Psoas muscle (tissue), 8 donors: ENCODE data around the gene TSC22D4. TPM values are rescaled to one million over a fixed set of nuclear protein-coding genes. Genes with fewer than 3 reads are reported as not detected.

Source experiments
- ATAC-seq, 4 donors: fragments of 200-7000 bp; cut with Tn5 transposase; one replicate each; pipeline ENCODE4 v1.9.1; 2020; ENCODE audit warnings: moderate library complexity in 3 of 4, mild to moderate bottlenecking in 2 of 4
- DNase-seq, 2 donors: peaks; one replicate each; pipeline ENCODE4 v3.0.0-alpha.2; 2020
- H3K27ac ChIP-seq: fragments of 200-600 bp; one replicate; pipeline ENCODE4 v1.8.0; 2022
- H3K27me3 ChIP-seq, 3 donors: fragments of 200-600 bp in 1 of 3; one replicate each; pipeline versions ENCODE4 v1.6.1 to v1.8.0; 2013 to 2022; ENCODE audit warnings: low read length in 2 of 3, mild to moderate bottlenecking in 2 of 3, moderate library complexity in 1 of 3; ENCODE audit not compliant: insufficient read depth in 3 of 3
- H3K36me3 ChIP-seq, 2 donors: fragments of 200-600 bp in 1 of 2; one replicate each; pipeline versions ENCODE4 v1.6.1 to v1.8.0; 2013 to 2022; ENCODE audit warnings: low read depth in 1 of 2, mild to moderate bottlenecking in 1 of 2, moderate library complexity in 1 of 2; ENCODE audit not compliant: insufficient read depth in 1 of 2
- H3K4me1 ChIP-seq: fragments of 200-600 bp; one replicate; pipeline ENCODE4 v1.8.0; 2022
- H3K4me3 ChIP-seq: fragments of 200-600 bp; one replicate; pipeline ENCODE4 v1.8.0; 2022; ENCODE audit warnings: mild to moderate bottlenecking
- H3K9me3 ChIP-seq: fragments of 200-600 bp; one replicate; pipeline ENCODE4 v1.8.0; 2022
- CTCF ChIP-seq: fragments of 200-600 bp; IDR thresholded peaks from one replicate; pipeline ENCODE4 v1.8.0; 2022; ENCODE audit warnings: antibody characterized with exemption
- WGBS, 3 donors: extraction: QIAGEN DNeasy Blood & Tissue Kit; methylation state at CpG; one replicate each; pipeline versions ENCODE4 v1.1.6 to v1.1.7; 2013; 5-methylcytosine and 5-hydroxymethylcytosine counted together
- intact Hi-C, 2 donors: fragments of 100-400 bp; cut with DNase I; formaldehyde crosslinking; loops; one replicate each; pipeline versions ENCODE4 v1.11.0 to v1.14.2; 2022
- polyA plus RNA-seq, 3 donors: library from polyadenylated mRNA; stranded (reverse); fragments of 200-250 nt; gene quantifications; one replicate each; pipeline ENCODE4 v1.2.3, GENCODE V29; 2013
- total RNA-seq, 4 donors: library from RNA; stranded (reverse); fragmentation: NEBNext Ultra II Directional in 2 of 4; extraction: Animal tissue kit (Norgen Biotek cat#: 25700) in 2 of 4; gene quantifications; one replicate each; pipeline versions ENCODE4 v1.2.1 to v1.2.4, GENCODE V29; 2021 to 2023
- donor health status: healthy with polysubstance abuse.
- donor health status: DM: no; HTN: no; CAD: no; lungs with moderate emphysema.
- donor health status: Bipolar disorder and iron deficiency.
- donor health status: healthy.
- donor health status: DM: yes; HTN: yes; CAD: no.
- donor health status: DM: no; HTN: no; CAD: no.
- donor health status: DM: no; HTN: no; CAD: no.
- donor health status: DM: yes; HTN: yes; CAD: no.

TSC22D4 gene
- total and polyA plus RNA-seq, 7 donors, result 15.7 to 24.8 (median 16.7) TPM

GRCh38 chr7:100482728-100483089 is 3.7 kb upstream of the TSC22D4 start:
- H3K36me3 ChIP-seq, result no peaks in the 10 kb centered on the region
- H3K4me1 ChIP-seq, result peaks cover 5% of the 10 kb centered on the region
- no peaks in the 10 kb centered on the region for H3K27me3 ChIP-seq
- 36 to 48% (median 40%) methylated on average over 14 of the region's 14 CpGs for WGBS, 3 donors
- ATAC-seq, result no peak
- peak overlapping the region; percentile 70 for H3K4me3 ChIP-seq
- no peak for TF ChIP-seq CTCF
- no peak for DNase-seq
- intact Hi-C loops, result loop anchor here in 1 of 2 donors (2.0 kb wide), 1 partner anchor 14 kb away; no protein-coding TSS in a partner anchor
- H3K27ac ChIP-seq, result no peak overlapping the region
- no peaks in the 10 kb centered on the region for H3K9me3 ChIP-seq

- H3K4me3 ChIP-seq, result no peak overlapping the region
- 78 to 100% (median 86%) methylated on average over 1 of the region's 1 CpG for WGBS, 3 donors
- H3K27me3 ChIP-seq, result no peaks in the 10 kb centered on the region
- intact Hi-C loops, result no loop called here
- TF ChIP-seq CTCF, result no peak
- H3K4me1 ChIP-seq, result peaks cover 17% of the 10 kb centered on the region
- H3K27ac ChIP-seq, result no peak overlapping the region
- H3K36me3 ChIP-seq, result no peaks in the 10 kb centered on the region
- DNase-seq, result no peak
- no peaks in the 10 kb centered on the region for H3K9me3 ChIP-seq
- ATAC-seq, result no peak
These were observed 2.5 kb upstream of the TSC22D4 start for GRCh38 chr7:100481466-100481865.

GRCh38 chr7:100477871-100478267 is 1.1 kb downstream of the TSC22D4 start:
- DNase-seq (peak in 1 of 2 donors; percentile 61), ATAC-seq (no peak)
- Histone ChIP-seq H3K9me3 (no peaks in the 10 kb centered on the region), H3K4me3 (peak overlapping the region; percentile 98), H3K36me3 (peaks cover 0 to 20% of the 10 kb centered on the region in 2 donors), H3K27me3 (no peaks in the 10 kb centered on the region), H3K4me1 (peaks cover 20% of the 10 kb centered on the region), H3K27ac (peak overlapping the region; percentile 23)
- intact Hi-C loops, result loop anchor here (5.0 to 10.0 kb wide), 3 partner anchors 64 to 247 kb away; partner anchors contain the start of gene EPO (in 1 of the 2)
- WGBS, 3 donors, result 11 to 18% (median 13%) methylated on average over 13 to 16 of the region's 16 CpGs
- no peak for TF ChIP-seq CTCF

- peak overlapping the region; percentile 23 for H3K27ac ChIP-seq
- no peaks in the 10 kb centered on the region for H3K27me3 ChIP-seq
- 25 to 41% (median 29%) methylated on average over 20 to 30 of the region's 30 CpGs for WGBS, 3 donors
- DNase-seq (no peak), ATAC-seq (no peak)
- H3K4me3 ChIP-seq, result peak overlapping the region; percentile 98
- H3K9me3 ChIP-seq, result no peaks in the 10 kb centered on the region
- no peak for TF ChIP-seq CTCF
- H3K4me1 ChIP-seq, result peaks cover 20% of the 10 kb centered on the region
- H3K36me3 ChIP-seq, result peaks cover 0 to 23% of the 10 kb centered on the region in 2 donors
- intact Hi-C loops, result loop anchor here (5.0 to 10.0 kb wide), 3 partner anchors 65 to 248 kb away; partner anchors contain the start of gene EPO (in 1 of the 2)
These were observed 1.8 kb downstream of the TSC22D4 start for GRCh38 chr7:100476903-100477870.
